ENCODE results near the gene MICAL3. TPM values are rescaled to one million over a fixed set of nuclear protein-coding genes. Genes with fewer than 3 reads are reported as not detected.

Gene MICAL3
- total RNA-seq, 1 experiment from 2014 or later, result 47.1 TPM

GRCh38 chr22:17954200-17954859, 70.0 kb downstream of the MICAL3 start:
- no peak for DNase-seq (ENCODE audit: low read depth, low spot score)
- ATAC-seq, result no peak
- H3K4me1 ChIP-seq (ENCODE audit: control insufficient read depth, insufficient read depth, low read length), result peaks cover 4% of the 10 kb centered on the region; the same call in 1 of the 2 replicates
- no peak for TF ChIP-seq CTCF (IDR thresholded peaks at IDR 0.05)
- no peak for TF ChIP-seq REST (IDR thresholded peaks at IDR 0.05; ENCODE audit: insufficient read depth in 1 of 2, low read depth in 2 of 2, low read length in 1 of 2)
- TF ChIP-seq POLR2AphosphoS5 (IDR thresholded peaks at IDR 0.05; ENCODE audit: low read depth, low read length), result no peak
- TF ChIP-seq SIN3A (IDR thresholded peaks at IDR 0.05; ENCODE audit: borderline replicate concordance, insufficient read depth, low read depth, low read length), result no peak
- no peak for TF ChIP-seq TCF7L2 (IDR thresholded peaks at IDR 0.05; ENCODE audit: low read depth, low read length)
- H3K36me3 ChIP-seq (ENCODE audit: control insufficient read depth, insufficient read depth, low read length), result no peaks in the 10 kb centered on the region
- H3K9me3 ChIP-seq (ENCODE audit: control insufficient read depth, insufficient read depth, low read depth, low read length), result no peaks in the 10 kb centered on the region
- CTCF ChIA-PET, result no interaction called here
- in situ Hi-C loops (cut with HindIII; ENCODE audit: low pct_unique_long_range_greater_than_20kb, low sequenced_read_pairs) (no loop called here), intact Hi-C loops (cut with micrococcal nuclease; ENCODE audit: unreplicated experiment) (no loop called here)
- no peak overlapping the region for H3K27ac ChIP-seq (ENCODE audit: low read length)
- POLR2A ChIA-PET, result no interaction called here
- no peaks in the 10 kb centered on the region for H3K27me3 ChIP-seq (ENCODE audit: control insufficient read depth, insufficient read depth, low read length)
- BruUV-seq (replicated peaks), result no TSS peak
- no peak overlapping the region for H3K4me3 ChIP-seq (ENCODE audit: low read depth in 2 of 2, low read length in 2 of 2)

GRCh38 chr22:17953147-17953546, 71.2 kb downstream of the MICAL3 start:
- no peak for TF ChIP-seq TCF7L2 (IDR thresholded peaks at IDR 0.05; ENCODE audit: low read depth, low read length)
- no peak for TF ChIP-seq SIN3A (IDR thresholded peaks at IDR 0.05; ENCODE audit: borderline replicate concordance, insufficient read depth, low read depth, low read length)
- TF ChIP-seq POLR2AphosphoS5 (IDR thresholded peaks at IDR 0.05; ENCODE audit: low read depth, low read length), result no peak
- TF ChIP-seq REST (IDR thresholded peaks at IDR 0.05; ENCODE audit: insufficient read depth in 1 of 2, low read depth in 2 of 2, low read length in 1 of 2), result no peak
- no peak for TF ChIP-seq CTCF (IDR thresholded peaks at IDR 0.05)
- intact Hi-C loops (cut with micrococcal nuclease; ENCODE audit: unreplicated experiment), result no loop called here
- Histone ChIP-seq H3K4me1 (ENCODE audit: control insufficient read depth, insufficient read depth, low read length) (peaks cover 4% of the 10 kb centered on the region; the same call in 1 of the 2 replicates), H3K4me3 (ENCODE audit: low read depth in 2 of 2, low read length in 2 of 2) (no peak overlapping the region), H3K27ac (ENCODE audit: low read length) (no peak overlapping the region), H3K9me3 (ENCODE audit: control insufficient read depth, insufficient read depth, low read depth, low read length) (no peaks in the 10 kb centered on the region), H3K36me3 (ENCODE audit: control insufficient read depth, insufficient read depth, low read length) (no peaks in the 10 kb centered on the region), H3K27me3 (ENCODE audit: control insufficient read depth, insufficient read depth, low read length) (no peaks in the 10 kb centered on the region)
- ATAC-seq, result no peak
- in situ Hi-C loops (cut with HindIII; ENCODE audit: low pct_unique_long_range_greater_than_20kb, low sequenced_read_pairs), result no loop called here
- DNase-seq (ENCODE audit: low read depth, low spot score), result no peak
- BruUV-seq (replicated peaks), result no TSS peak
- ChIA-PET POLR2A (no interaction called here), CTCF (no interaction called here)

Data from Panc1 (cell line).